CD4-positive, alpha-beta T cell (primary cell): Measurements from ENCODE around the gene KRTAP12-2. TPM values are rescaled to one million over a fixed set of nuclear protein-coding genes. Genes with fewer than 3 reads are reported as not detected.

Experiments used
- ATAC-seq: fragments of 200-7000 bp; cut with Tn5 transposase; one replicate; pipeline ENCODE4 v1.10.0; 2022; ENCODE audit warnings: mild to moderate bottlenecking; ENCODE audit not compliant: poor library complexity
- CTCF ChIA-PET: fragments of 350-600 bp; sonication (Branson Sonifier 250); formaldehyde crosslinking; loops from one replicate; lab custom pipeline; 2021; ENCODE audit warnings: antibody characterized with exemption, inconsistent platforms; lab: Charles Lee
- POLR2A ChIA-PET: fragments of 350-600 bp; sonication (Branson Sonifier 250); formaldehyde crosslinking; loops from one replicate; lab custom pipeline; 2021; ENCODE audit warnings: antibody characterized with exemption, inconsistent platforms; lab: Charles Lee
- DNase-seq, 14 experiments: peaks; one replicate each; pipeline ENCODE4 v3.0.0-alpha.2; 2013 to 2020; ENCODE audit warnings: mixed read lengths in 2 of 14
- H3K27ac ChIP-seq, 2 donors: one replicate each; pipeline versions ENCODE4 v1.5.1 to v1.7.0; 2013; ENCODE audit warnings: low read length in 2 of 2, low read depth in 1 of 2, mild to moderate bottlenecking in 1 of 2
- H3K27me3 ChIP-seq, 2 experiments: 1 replicate in 1 of 2; 2 replicates in 1 of 2; pipeline versions ENCODE4 v1.6.1 to v1.7.0; 2013; ENCODE audit warnings: low read length in 2 of 2, control low read depth in 1 of 2, mild to moderate bottlenecking in 1 of 2, moderate library complexity in 1 of 2; ENCODE audit not compliant: insufficient read depth in 2 of 2, control insufficient read depth in 1 of 2
- H3K36me3 ChIP-seq: one replicate; pipeline ENCODE4 v1.6.1; 2013; ENCODE audit warnings: low read length, control low read depth; ENCODE audit not compliant: insufficient read depth
- H3K4me1 ChIP-seq: one replicate; pipeline ENCODE4 v1.6.1; 2013; ENCODE audit warnings: low read length, control low read depth; ENCODE audit not compliant: insufficient read depth
- H3K4me3 ChIP-seq: one replicate; pipeline ENCODE4 v1.5.1; 2013; ENCODE audit warnings: mild to moderate bottlenecking, low read length, moderate library complexity
- H3K9me3 ChIP-seq, 2 experiments: 1 replicate in 1 of 2; 2 replicates in 1 of 2; pipeline versions ENCODE4 v1.6.1 to v1.7.0; 2013; ENCODE audit warnings: low read length in 2 of 2, mild to moderate bottlenecking in 2 of 2, control low read depth in 1 of 2, moderate library complexity in 1 of 2; ENCODE audit not compliant: control insufficient read depth in 1 of 2, insufficient read depth in 1 of 2
- H3K27ac Mint-ChIP-seq: one replicate; pipeline ENCODE4 v1.8.0; 2020; ENCODE audit warnings: mixed read lengths
- H3K27me3 Mint-ChIP-seq: one replicate; pipeline ENCODE4 v1.8.0; 2021; ENCODE audit warnings: mixed read lengths
- H3K36me3 Mint-ChIP-seq: one replicate; pipeline ENCODE4 v1.8.0; 2021; ENCODE audit warnings: low read depth, mixed read lengths
- H3K4me1 Mint-ChIP-seq: one replicate; pipeline ENCODE4 v1.8.0; 2021; ENCODE audit warnings: low read depth, mixed read lengths
- H3K4me3 Mint-ChIP-seq: one replicate; pipeline ENCODE4 v1.8.0; 2020; ENCODE audit warnings: mild to moderate bottlenecking, mixed read lengths
- H3K9me3 Mint-ChIP-seq: one replicate; pipeline ENCODE4 v1.8.0; 2020; ENCODE audit warnings: mixed read lengths
- intact Hi-C, 2 experiments: fragments of 100-400 bp; cut with DNase I in 1 of 2; cut with micrococcal nuclease in 1 of 2; formaldehyde crosslinking; loops; one replicate each; pipeline versions ENCODE4 v1.15.1 to v1.9.0; 2023 to 2025; cut with DNase I, micrococcal nuclease
- total RNA-seq, 174 experiments: library from RNA in 2 of 174; stranded (reverse) in 2 of 174; gene quantifications; one replicate each; pipeline ENCODE4 v1.2.3 and lab custom pipeline; 2021 to 2026
- TF ChIP-seq, protein P1 (sequence below): fragments of 200-600 bp; IDR thresholded peaks from one replicate; pipeline ENCODE4 v1.8.0; 2022; ENCODE audit warnings: antibody characterized with exemption, mild to moderate bottlenecking

The KRTAP12-2 gene
- total RNA-seq, 2 experiments from 2014 or later, result not detected

- CTCF ChIA-PET, result no interaction called here
- DNase-seq, result peak in 1 of 14 experiments; percentile 28
These were observed 46.4 kb upstream of the KRTAP12-2 start for GRCh38 chr21:44713130-44713529.

DNA sequence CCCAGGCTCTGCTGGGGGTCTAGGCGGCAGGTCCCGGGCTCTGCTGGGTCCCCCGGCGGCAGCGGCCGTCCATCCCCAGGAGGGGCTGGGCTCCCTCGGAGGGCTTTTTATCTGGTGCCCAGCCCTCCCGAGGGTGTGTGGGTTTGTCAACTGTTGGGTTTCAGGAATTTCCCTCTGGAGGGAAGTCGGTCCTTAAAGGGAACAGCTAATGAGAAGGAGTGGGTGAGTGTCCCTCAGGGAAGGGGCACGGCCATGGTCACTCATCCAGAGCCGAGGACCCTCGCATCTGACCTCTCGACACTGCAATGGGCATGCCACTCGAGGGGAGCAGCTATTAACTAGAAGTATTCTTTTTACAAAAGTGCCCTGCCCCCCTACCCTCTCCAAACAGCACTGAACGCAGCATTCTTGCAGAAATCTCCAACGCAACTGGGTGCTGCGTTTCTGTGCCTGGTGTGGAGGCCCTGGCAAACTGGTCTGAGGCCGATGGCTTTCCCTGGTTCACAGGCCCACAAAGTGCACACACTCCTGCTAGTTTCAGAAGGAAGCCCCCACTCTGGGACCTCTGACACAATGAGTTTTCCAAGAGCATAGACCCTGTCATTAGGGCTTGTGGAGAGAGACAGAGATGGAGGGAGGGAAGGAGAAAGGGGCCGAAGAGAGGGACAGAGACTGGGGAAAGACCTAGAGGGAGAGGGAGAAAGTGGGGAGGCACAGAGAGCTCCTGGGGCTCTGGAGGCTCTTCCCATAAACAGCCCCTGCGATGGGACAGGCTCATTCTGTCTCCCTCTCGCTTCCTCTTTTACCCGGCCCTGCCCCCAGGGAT is 45.7 kb upstream of the KRTAP12-2 start:
- TF ChIP-seq, protein P1, sequence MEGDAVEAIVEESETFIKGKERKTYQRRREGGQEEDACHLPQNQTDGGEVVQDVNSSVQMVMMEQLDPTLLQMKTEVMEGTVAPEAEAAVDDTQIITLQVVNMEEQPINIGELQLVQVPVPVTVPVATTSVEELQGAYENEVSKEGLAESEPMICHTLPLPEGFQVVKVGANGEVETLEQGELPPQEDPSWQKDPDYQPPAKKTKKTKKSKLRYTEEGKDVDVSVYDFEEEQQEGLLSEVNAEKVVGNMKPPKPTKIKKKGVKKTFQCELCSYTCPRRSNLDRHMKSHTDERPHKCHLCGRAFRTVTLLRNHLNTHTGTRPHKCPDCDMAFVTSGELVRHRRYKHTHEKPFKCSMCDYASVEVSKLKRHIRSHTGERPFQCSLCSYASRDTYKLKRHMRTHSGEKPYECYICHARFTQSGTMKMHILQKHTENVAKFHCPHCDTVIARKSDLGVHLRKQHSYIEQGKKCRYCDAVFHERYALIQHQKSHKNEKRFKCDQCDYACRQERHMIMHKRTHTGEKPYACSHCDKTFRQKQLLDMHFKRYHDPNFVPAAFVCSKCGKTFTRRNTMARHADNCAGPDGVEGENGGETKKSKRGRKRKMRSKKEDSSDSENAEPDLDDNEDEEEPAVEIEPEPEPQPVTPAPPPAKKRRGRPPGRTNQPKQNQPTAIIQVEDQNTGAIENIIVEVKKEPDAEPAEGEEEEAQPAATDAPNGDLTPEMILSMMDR, result no peak
- CTCF ChIA-PET, result no interaction called here
- no peaks in the 10 kb centered on the region for H3K36me3 Mint-ChIP-seq
- no peak overlapping the region for H3K4me3 Mint-ChIP-seq
- H3K27ac Mint-ChIP-seq, result no peak overlapping the region
- Histone ChIP-seq H3K27ac (no peak overlapping the region), H3K36me3 (no peaks in the 10 kb centered on the region), H3K27me3 (peaks cover 60 to 68% of the 10 kb centered on the region in 2 experiments), H3K4me1 (peaks cover 47% of the 10 kb centered on the region), H3K4me3 (no peak overlapping the region), H3K9me3 (peaks cover 0 to 36% of the 10 kb centered on the region in 2 experiments)
- no peaks in the 10 kb centered on the region for H3K9me3 Mint-ChIP-seq
- intact Hi-C loops, result no loop called here
- ATAC-seq (no peak), DNase-seq (peak in 1 of 14 experiments; percentile 26)
- POLR2A ChIA-PET, result interaction anchor here (3.2 kb wide), 1 partner anchor 54 kb away, joined by 18 read pairs; the partner anchor contains the start of gene KRTAP12-3
- H3K4me1 Mint-ChIP-seq, result peaks cover 39% of the 10 kb centered on the region
- H3K27me3 Mint-ChIP-seq, result peaks cover 91% of the 10 kb centered on the region

More at GRCh38 chr21:44713130-44713529, 46.4 kb upstream of the KRTAP12-2 start:
- Mint-ChIP-seq H3K36me3 (no peaks in the 10 kb centered on the region), H3K27ac (no peak overlapping the region), H3K27me3 (peaks cover 88% of the 10 kb centered on the region), H3K9me3 (no peaks in the 10 kb centered on the region), H3K4me1 (peaks cover 39% of the 10 kb centered on the region), H3K4me3 (no peak overlapping the region)
- POLR2A ChIA-PET, result no interaction called here
- no peak for ATAC-seq
- TF ChIP-seq, protein P1, result no peak
- Histone ChIP-seq H3K27me3 (peaks cover 55 to 61% of the 10 kb centered on the region in 2 experiments), H3K4me3 (no peak overlapping the region), H3K4me1 (peaks cover 43% of the 10 kb centered on the region), H3K9me3 (peaks cover 0 to 33% of the 10 kb centered on the region in 2 experiments), H3K27ac (no peak overlapping the region), H3K36me3 (no peaks in the 10 kb centered on the region)
- intact Hi-C loops, result no loop called here

DNA sequence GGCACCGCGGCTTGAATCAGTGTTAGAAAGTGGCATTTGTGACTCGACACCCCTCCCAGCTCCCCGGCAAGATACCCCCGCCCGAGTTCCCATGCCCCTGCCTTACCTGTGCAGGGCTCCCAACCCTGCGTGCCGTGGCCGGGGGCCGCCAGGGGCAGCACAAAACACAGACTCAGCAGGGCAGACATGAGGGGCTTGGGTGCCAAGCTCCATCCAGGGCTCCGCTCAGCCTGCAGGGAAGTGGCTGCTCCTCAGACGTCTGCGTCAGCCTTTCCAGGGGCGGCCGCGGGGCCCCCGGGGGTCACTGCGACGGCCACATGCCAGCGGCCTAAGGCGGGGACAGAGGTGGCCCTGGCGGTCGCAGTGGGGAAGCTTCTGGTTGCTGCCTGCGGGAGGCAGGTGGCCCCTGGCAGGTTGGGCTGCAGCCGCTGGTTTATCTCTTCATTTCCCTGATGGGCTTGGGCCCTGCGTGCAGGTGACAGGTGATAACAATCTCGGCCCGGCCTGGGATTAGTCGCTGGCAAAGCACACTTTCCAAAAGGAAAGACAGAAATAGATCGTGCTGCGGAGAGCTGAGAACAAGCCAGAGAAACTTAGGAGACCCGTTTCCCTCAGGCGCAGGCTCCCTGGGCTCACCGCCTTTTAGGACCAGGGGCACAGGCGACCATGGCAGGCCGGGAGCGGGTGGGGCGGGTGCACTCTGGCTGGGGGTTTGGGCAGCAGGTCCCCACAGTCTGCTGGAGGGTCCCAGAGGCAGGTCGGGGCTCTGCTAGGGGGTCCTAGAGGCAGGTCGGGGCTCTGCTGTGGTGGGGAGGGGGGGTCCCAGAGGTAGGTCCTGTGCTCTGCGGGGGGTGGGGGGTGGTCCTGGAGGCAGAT is 44.8 kb upstream of the KRTAP12-2 start, which contains the start of gene TSPEAR:
Gene TSPEAR, minus strand, starts transcription at position 246 of the 876 bp plus-strand sequence. Its CDS starts 58 bp downstream, at position 188.
- peaks cover 0 to 41% of the 10 kb centered on the region in 2 experiments for H3K9me3 ChIP-seq
- DNase-seq (peak in 1 of 14 experiments; percentile 32), ATAC-seq (peak; percentile 10)
- H3K4me1 Mint-ChIP-seq, result peaks cover 39% of the 10 kb centered on the region
- H3K36me3 Mint-ChIP-seq, result no peaks in the 10 kb centered on the region
- ChIA-PET POLR2A (interaction anchor here (3.2 kb wide), 1 partner anchor 54 kb away, joined by 18 read pairs; the partner anchor contains the start of gene KRTAP12-3), CTCF (interaction anchor here (1.0 kb wide), 1 partner anchor 31 kb away, joined by 3 read pairs; no protein-coding TSS in a partner anchor)
- H3K27me3 Mint-ChIP-seq, result peaks cover 89% of the 10 kb centered on the region
- H3K27me3 ChIP-seq, result peaks cover 67 to 75% of the 10 kb centered on the region in 2 experiments
- H3K4me3 ChIP-seq, result peak within 1 kb of the TSS; percentile 0
- no peak within 1 kb of the TSS for H3K27ac Mint-ChIP-seq
- H3K4me1 ChIP-seq, result peaks cover 52% of the 10 kb centered on the region
- H3K36me3 ChIP-seq, result no peaks in the 10 kb centered on the region
- TF ChIP-seq, protein P1, result no peak
- intact Hi-C loops, result no loop called here
- no peaks in the 10 kb centered on the region for H3K9me3 Mint-ChIP-seq
- H3K4me3 Mint-ChIP-seq, result peak within 1 kb of the TSS; percentile 48
- H3K27ac ChIP-seq, result no peak within 1 kb of the TSS
